HepG2 (cell line): ENCODE results near the gene NFE2L1. TPM values are rescaled to one million over a fixed set of nuclear protein-coding genes. Genes with fewer than 3 reads are reported as not detected.

Experiments
- DNMT3B ChIP-seq: conservative IDR thresholded peaks from 2 replicates; pipeline ENCODE4 v1.6.1; 2016; ENCODE audit warnings: missing biosample characterization, control low read depth
- HDAC2 ChIP-seq: sonication (generic); formaldehyde crosslinking; IDR thresholded peaks from 2 replicates; pipeline ENCODE4 v1.4.0; 2020; ENCODE audit warnings: missing genetic modification reagents
- MIXL1 ChIP-seq: IDR thresholded peaks from 2 replicates; pipeline ENCODE4 v1.6.1; 2016
- NR1H2 ChIP-seq: sonication (generic); formaldehyde crosslinking; IDR thresholded peaks from 2 replicates; pipeline ENCODE4 v1.8.1; 2022; ENCODE audit warnings: low read depth, missing genetic modification reagents, borderline replicate concordance
- NR2C2 ChIP-seq: sonication (generic); formaldehyde crosslinking; IDR thresholded peaks from 2 replicates; pipeline ENCODE4 v1.4.0; 2020; ENCODE audit warnings: missing genetic modification reagents, mild to moderate bottlenecking, moderate library complexity, borderline replicate concordance
- RFX3 ChIP-seq: IDR thresholded peaks from 2 replicates; pipeline ENCODE4 v1.6.1; 2016; ENCODE audit warnings: missing biosample characterization, missing genetic modification reagents
- SMAD3 ChIP-seq: sonication (generic); formaldehyde crosslinking; IDR thresholded peaks from 2 replicates; pipeline ENCODE4 v1.4.0; 2020; ENCODE audit warnings: missing genetic modification reagents
- U2AF2 ChIP-seq: fragments of 200-400 bp; formaldehyde crosslinking; IDR thresholded peaks from 2 replicates; pipeline ENCODE4 v1.6.1; 2017; ENCODE audit warnings: low read depth, mild to moderate bottlenecking, low read length
- ZBTB7B ChIP-seq: sonication (generic); formaldehyde crosslinking; IDR thresholded peaks from 2 replicates; pipeline ENCODE4 v1.4.0; 2020; ENCODE audit warnings: missing genetic modification reagents
- ZNF17 ChIP-seq: sonication (generic); formaldehyde crosslinking; IDR thresholded peaks from 2 replicates; pipeline ENCODE4 v1.5.0; 2020; ENCODE audit warnings: mild to moderate bottlenecking, missing genetic modification reagents
- ZNF333 ChIP-seq: sonication (generic); formaldehyde crosslinking; IDR thresholded peaks from 2 replicates; pipeline ENCODE4 v1.4.0; 2020; ENCODE audit warnings: mild to moderate bottlenecking, missing genetic modification reagents, borderline replicate concordance
- ZNF441 ChIP-seq: sonication (generic); formaldehyde crosslinking; IDR thresholded peaks from 2 replicates; pipeline ENCODE4 v1.7.0; 2021; ENCODE audit warnings: missing genetic modification reagents, borderline replicate concordance
- ZNF549 ChIP-seq: sonication (generic); formaldehyde crosslinking; IDR thresholded peaks from 2 replicates; pipeline ENCODE4 v1.5.0; 2020; ENCODE audit warnings: missing genetic modification reagents
- ZNF678 ChIP-seq: sonication (generic); formaldehyde crosslinking; IDR thresholded peaks from 2 replicates; pipeline ENCODE4 v1.4.0; 2020; ENCODE audit warnings: mild to moderate bottlenecking, missing genetic modification reagents
- polyA plus RNA-seq, 8 experiments: library from polyadenylated mRNA; depleted of rRNA in 3 of 8; stranded (reverse) in 7 of 8; unstranded in 1 of 8; fragments of >200 nt; fragmentation: Illumina TruSeq in 4 of 8; extraction: Trizol in 4 of 8; gene quantifications; 2 replicates each; pipeline versions ENCODE4 v1.2.1 to v1.2.3, GENCODE V29; 2011 to 2016; ENCODE audit warnings: low read depth in 4 of 8, missing spikeins in 1 of 8, mixed read lengths in 1 of 8; ENCODE audit not compliant: insufficient read depth in 1 of 8
- total RNA-seq, 5 experiments: library from RNA; depleted of rRNA; stranded (reverse); fragments of >200 nt; fragmentation: Illumina TruSeq; extraction: Trizol; gene quantifications; 2 replicates each; pipeline ENCODE4 v1.2.3, GENCODE V29; 2016; ENCODE audit warnings: low read depth in 1 of 5
- TF ChIP-seq, protein P1 (sequence below), 2 experiments: sonication (generic) in 1 of 2; formaldehyde crosslinking in 1 of 2; IDR thresholded peaks; 2 replicates each; pipeline versions ENCODE4 v1.6.1 to v1.9.0; 2014 to 2022; ENCODE audit warnings: antibody characterized with exemption in 1 of 2, borderline replicate concordance in 1 of 2, inconsistent platforms in 1 of 2, low read depth in 1 of 2, missing genetic modification reagents in 1 of 2
- TF ChIP-seq, protein P2 (sequence below): sonication (generic); formaldehyde crosslinking; IDR thresholded peaks from 2 replicates; pipeline ENCODE4 v1.8.1; 2023; ENCODE audit warnings: mild to moderate bottlenecking, missing genetic modification reagents
- TF ChIP-seq, protein P3 (sequence below): sonication (generic); formaldehyde crosslinking; IDR thresholded peaks from 2 replicates; pipeline ENCODE4 v1.5.0; 2020; ENCODE audit warnings: missing genetic modification reagents
- TF ChIP-seq, protein P4 (sequence below): sonication (generic); formaldehyde crosslinking; IDR thresholded peaks from 2 replicates; pipeline ENCODE4 v1.8.0; 2022; ENCODE audit warnings: mild to moderate bottlenecking, missing genetic modification reagents
- TF ChIP-seq, protein P5 (sequence below): IDR thresholded peaks from 2 replicates; pipeline ENCODE4 v1.6.1; 2016; ENCODE audit warnings: low read depth, borderline replicate concordance

The NFE2L1 gene
- total and polyA plus RNA-seq, 2 of the 13 experiments (the other 11 are each of a cell fraction or from before 2014, with no cell fraction given) = 67.0 to 234 TPM

DNA sequence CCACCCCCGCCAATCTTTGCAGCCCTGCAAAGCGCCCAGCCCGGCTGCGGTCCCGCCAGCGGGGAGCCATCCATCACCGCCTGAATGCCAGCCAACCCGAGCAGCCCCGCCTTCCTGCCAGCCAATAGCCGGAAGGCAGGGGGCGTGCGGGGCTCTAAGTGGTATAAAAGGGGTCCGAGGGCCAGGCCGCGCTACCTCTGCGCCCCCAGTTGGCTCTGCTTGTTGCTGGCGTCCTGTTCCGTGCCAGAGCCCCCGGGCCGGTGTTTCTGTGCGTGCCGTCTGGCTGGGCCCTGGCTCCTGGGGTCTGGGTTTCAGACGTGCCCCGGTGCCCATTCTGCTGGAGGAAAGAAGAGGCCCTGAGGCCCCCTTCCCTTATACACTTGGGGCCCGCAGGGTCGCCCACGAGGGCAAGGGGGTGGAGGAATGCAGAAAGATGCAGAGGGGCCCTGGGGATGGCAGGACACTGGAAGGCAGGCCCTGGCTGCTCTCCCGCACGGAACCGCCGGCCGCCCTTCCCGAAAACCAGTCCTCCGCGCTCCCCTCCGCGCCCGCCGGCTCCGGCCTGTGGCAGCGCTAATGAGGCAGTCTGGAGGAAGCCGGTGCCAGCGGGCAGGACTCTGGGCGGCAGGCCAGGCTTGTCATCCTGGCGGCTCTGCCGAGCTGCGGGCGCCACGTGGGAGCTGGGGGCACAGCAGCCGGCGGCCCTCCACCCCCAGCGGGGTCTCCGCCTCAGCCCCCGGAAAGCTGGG, 24.6 kb upstream of the NFE2L1 start (continued):
- TF ChIP-seq, protein P1, sequence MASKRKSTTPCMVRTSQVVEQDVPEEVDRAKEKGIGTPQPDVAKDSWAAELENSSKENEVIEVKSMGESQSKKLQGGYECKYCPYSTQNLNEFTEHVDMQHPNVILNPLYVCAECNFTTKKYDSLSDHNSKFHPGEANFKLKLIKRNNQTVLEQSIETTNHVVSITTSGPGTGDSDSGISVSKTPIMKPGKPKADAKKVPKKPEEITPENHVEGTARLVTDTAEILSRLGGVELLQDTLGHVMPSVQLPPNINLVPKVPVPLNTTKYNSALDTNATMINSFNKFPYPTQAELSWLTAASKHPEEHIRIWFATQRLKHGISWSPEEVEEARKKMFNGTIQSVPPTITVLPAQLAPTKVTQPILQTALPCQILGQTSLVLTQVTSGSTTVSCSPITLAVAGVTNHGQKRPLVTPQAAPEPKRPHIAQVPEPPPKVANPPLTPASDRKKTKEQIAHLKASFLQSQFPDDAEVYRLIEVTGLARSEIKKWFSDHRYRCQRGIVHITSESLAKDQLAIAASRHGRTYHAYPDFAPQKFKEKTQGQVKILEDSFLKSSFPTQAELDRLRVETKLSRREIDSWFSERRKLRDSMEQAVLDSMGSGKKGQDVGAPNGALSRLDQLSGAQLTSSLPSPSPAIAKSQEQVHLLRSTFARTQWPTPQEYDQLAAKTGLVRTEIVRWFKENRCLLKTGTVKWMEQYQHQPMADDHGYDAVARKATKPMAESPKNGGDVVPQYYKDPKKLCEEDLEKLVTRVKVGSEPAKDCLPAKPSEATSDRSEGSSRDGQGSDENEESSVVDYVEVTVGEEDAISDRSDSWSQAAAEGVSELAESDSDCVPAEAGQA (IDR thresholded peaks at IDR 0.05; ENCODE audit: low read depth) = no peak
- TF ChIP-seq, protein P1 (CRISPR knock-in tag; IDR thresholded peaks at IDR 0.05; ENCODE audit: borderline replicate concordance) = no peak
- TF ChIP-seq DNMT3B (CRISPR knock-in tag) (no peak), ZNF549 (no peak), HDAC2 (CRISPR knock-in tag) (no peak), MIXL1 (CRISPR knock-in tag) (no peak), ZBTB7B (0 out of 2 replicates have a peak, but pooled peaks have one; percentile 43), ZNF441 (no peak), RFX3 (no peak), NR2C2 (CRISPR knock-in tag) (0 out of 2 replicates have a peak, but pooled peaks have one; percentile 10), U2AF2 (no peak), ZNF333 (CRISPR knock-in tag) (no peak), NR1H2 (CRISPR knock-in tag) (no peak), SMAD3 (no peak), ZNF678 (CRISPR knock-in tag) (no peak), ZNF17 (CRISPR knock-in tag) (no peak)
- TF ChIP-seq, protein P2, sequence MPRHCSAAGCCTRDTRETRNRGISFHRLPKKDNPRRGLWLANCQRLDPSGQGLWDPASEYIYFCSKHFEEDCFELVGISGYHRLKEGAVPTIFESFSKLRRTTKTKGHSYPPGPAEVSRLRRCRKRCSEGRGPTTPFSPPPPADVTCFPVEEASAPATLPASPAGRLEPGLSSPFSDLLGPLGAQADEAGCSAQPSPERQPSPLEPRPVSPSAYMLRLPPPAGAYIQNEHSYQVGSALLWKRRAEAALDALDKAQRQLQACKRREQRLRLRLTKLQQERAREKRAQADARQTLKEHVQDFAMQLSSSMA (CRISPR knock-in tag) = no peak
- TF ChIP-seq, protein P3, sequence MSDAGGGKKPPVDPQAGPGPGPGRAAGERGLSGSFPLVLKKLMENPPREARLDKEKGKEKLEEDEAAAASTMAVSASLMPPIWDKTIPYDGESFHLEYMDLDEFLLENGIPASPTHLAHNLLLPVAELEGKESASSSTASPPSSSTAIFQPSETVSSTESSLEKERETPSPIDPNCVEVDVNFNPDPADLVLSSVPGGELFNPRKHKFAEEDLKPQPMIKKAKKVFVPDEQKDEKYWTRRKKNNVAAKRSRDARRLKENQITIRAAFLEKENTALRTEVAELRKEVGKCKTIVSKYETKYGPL (CRISPR knock-in tag) = no peak
- TF ChIP-seq, protein P4, sequence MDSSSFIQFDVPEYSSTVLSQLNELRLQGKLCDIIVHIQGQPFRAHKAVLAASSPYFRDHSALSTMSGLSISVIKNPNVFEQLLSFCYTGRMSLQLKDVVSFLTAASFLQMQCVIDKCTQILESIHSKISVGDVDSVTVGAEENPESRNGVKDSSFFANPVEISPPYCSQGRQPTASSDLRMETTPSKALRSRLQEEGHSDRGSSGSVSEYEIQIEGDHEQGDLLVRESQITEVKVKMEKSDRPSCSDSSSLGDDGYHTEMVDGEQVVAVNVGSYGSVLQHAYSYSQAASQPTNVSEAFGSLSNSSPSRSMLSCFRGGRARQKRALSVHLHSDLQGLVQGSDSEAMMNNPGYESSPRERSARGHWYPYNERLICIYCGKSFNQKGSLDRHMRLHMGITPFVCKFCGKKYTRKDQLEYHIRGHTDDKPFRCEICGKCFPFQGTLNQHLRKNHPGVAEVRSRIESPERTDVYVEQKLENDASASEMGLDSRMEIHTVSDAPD = no peak
- TF ChIP-seq, protein P5, sequence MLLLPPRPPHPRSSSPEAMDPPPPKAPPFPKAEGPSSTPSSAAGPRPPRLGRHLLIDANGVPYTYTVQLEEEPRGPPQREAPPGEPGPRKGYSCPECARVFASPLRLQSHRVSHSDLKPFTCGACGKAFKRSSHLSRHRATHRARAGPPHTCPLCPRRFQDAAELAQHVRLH (CRISPR knock-in tag) = no peak; the same call in 1 of the 2 replicates
